ENCODE measurements around the gene PALM2AKAP2. TPM values are rescaled to one million over a fixed set of nuclear protein-coding genes. Genes with fewer than 3 reads are reported as not detected.

PALM2AKAP2 gene
- total RNA-seq, 2 experiments from 2014 or later: not detected

- ChIA-PET POLR2A (no interaction called here), CTCF (no interaction called here)
- H3K36me3 ChIP-seq (ENCODE audit: insufficient read depth, low read length): no peaks in the 10 kb centered on the region
- Mint-ChIP-seq H3K4me1 (ENCODE audit: low read depth) (no peaks in the 10 kb centered on the region), H3K27me3 (peaks cover 16% of the 10 kb centered on the region), H3K36me3 (ENCODE audit: low read depth) (no peaks in the 10 kb centered on the region), H3K9me3 (no peaks in the 10 kb centered on the region), H3K27ac (no peak overlapping the region), H3K4me3 (no peak overlapping the region)
- H3K27me3 ChIP-seq (ENCODE audit: control insufficient read depth in 1 of 2, insufficient read depth in 2 of 2, low read length in 2 of 2): peaks cover 0 to 3% of the 10 kb centered on the region in 2 experiments
- no peaks in the 10 kb centered on the region for H3K4me1 ChIP-seq (ENCODE audit: insufficient read depth, low read length)
- H3K9me3 ChIP-seq (ENCODE audit: control insufficient read depth in 1 of 2, insufficient read depth in 1 of 2, low read length in 2 of 2): no peaks in the 10 kb centered on the region
- DNase-seq (no peak), ATAC-seq (ENCODE audit: poor library complexity) (no peak)
- no peak overlapping the region for H3K4me3 ChIP-seq (ENCODE audit: low read length)
- TF ChIP-seq, protein P1, sequence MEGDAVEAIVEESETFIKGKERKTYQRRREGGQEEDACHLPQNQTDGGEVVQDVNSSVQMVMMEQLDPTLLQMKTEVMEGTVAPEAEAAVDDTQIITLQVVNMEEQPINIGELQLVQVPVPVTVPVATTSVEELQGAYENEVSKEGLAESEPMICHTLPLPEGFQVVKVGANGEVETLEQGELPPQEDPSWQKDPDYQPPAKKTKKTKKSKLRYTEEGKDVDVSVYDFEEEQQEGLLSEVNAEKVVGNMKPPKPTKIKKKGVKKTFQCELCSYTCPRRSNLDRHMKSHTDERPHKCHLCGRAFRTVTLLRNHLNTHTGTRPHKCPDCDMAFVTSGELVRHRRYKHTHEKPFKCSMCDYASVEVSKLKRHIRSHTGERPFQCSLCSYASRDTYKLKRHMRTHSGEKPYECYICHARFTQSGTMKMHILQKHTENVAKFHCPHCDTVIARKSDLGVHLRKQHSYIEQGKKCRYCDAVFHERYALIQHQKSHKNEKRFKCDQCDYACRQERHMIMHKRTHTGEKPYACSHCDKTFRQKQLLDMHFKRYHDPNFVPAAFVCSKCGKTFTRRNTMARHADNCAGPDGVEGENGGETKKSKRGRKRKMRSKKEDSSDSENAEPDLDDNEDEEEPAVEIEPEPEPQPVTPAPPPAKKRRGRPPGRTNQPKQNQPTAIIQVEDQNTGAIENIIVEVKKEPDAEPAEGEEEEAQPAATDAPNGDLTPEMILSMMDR (IDR thresholded peaks at IDR 0.05): no peak
- no peak overlapping the region for H3K27ac ChIP-seq (ENCODE audit: low read depth in 1 of 2, low read length in 2 of 2)
- intact Hi-C loops (cut with DNase I, micrococcal nuclease): no loop called here
These were observed 21.5 kb downstream of the PALM2AKAP2 start for GRCh38 chr9:109801484-109801883.

DNA sequence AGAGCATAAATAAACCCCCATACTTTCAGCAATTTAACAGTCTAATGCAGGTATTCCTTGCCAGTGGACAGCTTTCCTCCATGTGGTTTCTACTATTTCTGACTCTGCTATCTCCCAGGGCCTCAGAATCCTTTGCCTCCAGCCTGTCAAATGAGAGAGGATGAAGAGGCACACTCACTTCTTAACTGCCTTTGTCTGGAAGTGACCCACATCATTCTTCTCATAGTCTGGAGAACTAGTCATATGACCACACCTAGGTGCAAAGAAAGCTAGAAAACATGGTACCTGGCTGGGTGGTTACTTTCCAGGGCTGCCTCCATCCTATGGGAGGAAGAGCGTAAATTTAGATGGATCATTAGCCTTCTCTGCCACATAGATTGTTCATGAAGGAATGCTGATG, 22.5 kb downstream of the PALM2AKAP2 start:
- Histone ChIP-seq H3K36me3 (ENCODE audit: insufficient read depth, low read length) (no peaks in the 10 kb centered on the region), H3K9me3 (ENCODE audit: control insufficient read depth in 1 of 2, insufficient read depth in 1 of 2, low read length in 2 of 2) (no peaks in the 10 kb centered on the region), H3K4me1 (ENCODE audit: insufficient read depth, low read length) (no peaks in the 10 kb centered on the region), H3K27me3 (ENCODE audit: control insufficient read depth in 1 of 2, insufficient read depth in 2 of 2, low read length in 2 of 2) (peaks cover 0 to 3% of the 10 kb centered on the region in 2 experiments), H3K27ac (ENCODE audit: low read depth in 1 of 2, low read length in 2 of 2) (no peak overlapping the region), H3K4me3 (ENCODE audit: low read length) (no peak overlapping the region)
- no peak overlapping the region for H3K4me3 Mint-ChIP-seq
- ATAC-seq (ENCODE audit: poor library complexity) (no peak), DNase-seq (no peak)
- H3K27me3 Mint-ChIP-seq: peaks cover 24% of the 10 kb centered on the region
- ChIA-PET CTCF (no interaction called here), POLR2A (no interaction called here)
- intact Hi-C loops (cut with DNase I, micrococcal nuclease): no loop called here
- H3K27ac Mint-ChIP-seq: no peak overlapping the region
- no peaks in the 10 kb centered on the region for H3K36me3 Mint-ChIP-seq (ENCODE audit: low read depth)
- H3K4me1 Mint-ChIP-seq (ENCODE audit: low read depth): no peaks in the 10 kb centered on the region
- TF ChIP-seq, protein P1 (IDR thresholded peaks at IDR 0.05): no peak
- no peaks in the 10 kb centered on the region for H3K9me3 Mint-ChIP-seq

GRCh38 chr9:109805050-109805449, 25.1 kb downstream of the PALM2AKAP2 start:
- no peak for ATAC-seq (ENCODE audit: poor library complexity)
- no peaks in the 10 kb centered on the region for H3K4me1 ChIP-seq (ENCODE audit: insufficient read depth, low read length)
- no peaks in the 10 kb centered on the region for H3K36me3 ChIP-seq (ENCODE audit: insufficient read depth, low read length)
- H3K27me3 ChIP-seq (ENCODE audit: control insufficient read depth in 1 of 2, insufficient read depth in 2 of 2, low read length in 2 of 2): peaks cover 0 to 3% of the 10 kb centered on the region in 2 experiments
- H3K4me3 Mint-ChIP-seq: no peak overlapping the region
- no peak overlapping the region for H3K27ac ChIP-seq (ENCODE audit: low read depth in 1 of 2, low read length in 2 of 2)
- POLR2A ChIA-PET: no interaction called here
- H3K27ac Mint-ChIP-seq: no peak overlapping the region
- CTCF ChIA-PET: no interaction called here
- H3K9me3 Mint-ChIP-seq: peaks cover 3% of the 10 kb centered on the region
- no peak for DNase-seq
- peaks cover 24% of the 10 kb centered on the region for H3K27me3 Mint-ChIP-seq
- H3K4me1 Mint-ChIP-seq (ENCODE audit: low read depth): no peaks in the 10 kb centered on the region
- H3K36me3 Mint-ChIP-seq (ENCODE audit: low read depth): no peaks in the 10 kb centered on the region
- no peak overlapping the region for H3K4me3 ChIP-seq (ENCODE audit: low read length)
- peaks cover 0 to 6% of the 10 kb centered on the region in 2 experiments for H3K9me3 ChIP-seq (ENCODE audit: control insufficient read depth in 1 of 2, insufficient read depth in 1 of 2, low read length in 2 of 2)
- intact Hi-C loops (cut with DNase I, micrococcal nuclease): no loop called here
- TF ChIP-seq, protein P1 (IDR thresholded peaks at IDR 0.05): no peak

Data from CD4-positive, alpha-beta T cell (primary cell).